Naive thymus-derived CD8-positive, alpha-beta T cell (primary cell): ENCODE results near the gene GCC1. TPM values are rescaled to one million over a fixed set of nuclear protein-coding genes. Genes with fewer than 3 reads are reported as not detected.
"Not testable (repeated sequence)": the region's sequence is repeated elsewhere in the genome, so short reads cannot be mapped to it uniquely, and the experiment has no call there.

Source experiments
- ATAC-seq, 2 donors: fragments of 150-1000 bp; cut with Tn5 transposase in 1 of 2; sonication (Bioruptor Pico), chemical (Tn5 transposase) in 1 of 2; 1 replicate in 1 of 2; 2 replicates in 1 of 2; pipeline ENCODE4 v1.10.0; 2021; ENCODE audit warnings: mild to moderate bottlenecking in 2 of 2, moderate library complexity in 2 of 2
- POLR2A ChIA-PET: fragments of 350-600 bp; sonication (Branson Sonifier 250); formaldehyde crosslinking; loops from one replicate; lab custom pipeline; 2021; ENCODE audit warnings: antibody characterized with exemption; lab: Charles Lee
- DNase-seq, 10 donors: peaks; one replicate each; pipeline versions ENCODE4 v3.0.0 to v3.0.0-alpha.2; 2020 to 2022
- H3K27ac Mint-ChIP-seq, 10 donors: one replicate each; pipeline ENCODE4 v1.8.0; 2020 to 2022; ENCODE audit warnings: mild to moderate bottlenecking in 10 of 10, mixed read lengths in 10 of 10, moderate library complexity in 4 of 10, inconsistent platforms in 1 of 10
- H3K27me3 Mint-ChIP-seq, 5 donors: one replicate each; pipeline ENCODE4 v1.8.0; 2021 to 2022; ENCODE audit warnings: mixed read lengths in 5 of 5
- H3K36me3 Mint-ChIP-seq, 3 donors: one replicate each; pipeline ENCODE4 v1.8.0; 2020 to 2022; ENCODE audit warnings: mixed read lengths in 3 of 3, mild to moderate bottlenecking in 2 of 3, inconsistent platforms in 1 of 3
- H3K4me1 Mint-ChIP-seq, 4 donors: one replicate each; pipeline ENCODE4 v1.8.0; 2021 to 2022; ENCODE audit warnings: mixed read lengths in 4 of 4
- H3K4me3 Mint-ChIP-seq, 10 donors: one replicate each; pipeline ENCODE4 v1.8.0; 2020 to 2022; ENCODE audit warnings: mild to moderate bottlenecking in 10 of 10, mixed read lengths in 10 of 10, moderate library complexity in 6 of 10, inconsistent platforms in 1 of 10
- H3K9me3 Mint-ChIP-seq, 9 donors: one replicate each; pipeline ENCODE4 v1.8.0; 2020 to 2022; ENCODE audit warnings: mixed read lengths in 9 of 9, mild to moderate bottlenecking in 3 of 9, inconsistent platforms in 1 of 9, moderate library complexity in 1 of 9
- polyA plus RNA-seq, 3 donors: library from polyadenylated mRNA; unstranded; fragments of 300-500 nt; fragmentation: Illumina TruSeq; gene quantifications; one replicate each; pipeline ENCODE4 v1.2.3, GENCODE V29; 2021
- total RNA-seq, 8 experiments: library from RNA in 2 of 8; stranded (reverse) in 2 of 8; gene quantifications; one replicate each; pipeline ENCODE4 v1.2.3 and lab custom pipeline; 2021 to 2026

GCC1 gene
- total and polyA plus RNA-seq, 5 experiments from 2014 or later, result 7.9 to 23.5 (median 14.5) TPM

- POLR2A ChIA-PET, result interaction anchor here (0.9 to 1.7 kb wide), 2 partner anchors 64 to 195 kb away, joined by 3 to 6 read pairs; partner anchors contain the start of genes SND1 and ZNF800
- Mint-ChIP-seq H3K4me1 (peaks cover 28 to 66% (median 64%) of the 10 kb centered on the region in 4 donors), H3K36me3 (peaks cover 0 to 36% (median 11%) of the 10 kb centered on the region in 3 donors), H3K27me3 (no peaks in the 10 kb centered on the region), H3K9me3 (no peaks in the 10 kb centered on the region), H3K4me3 (peak overlapping the region; percentile 70 to 95 (median 92)), H3K27ac (peak overlapping the region in 8 of 10 donors; percentile 34 to 97 (median 72))
- ATAC-seq, result no peak
- no peak for DNase-seq
Measured at GRCh38 chr7:127587663-127588018, 2.2 kb upstream of the GCC1 start.

DNA sequence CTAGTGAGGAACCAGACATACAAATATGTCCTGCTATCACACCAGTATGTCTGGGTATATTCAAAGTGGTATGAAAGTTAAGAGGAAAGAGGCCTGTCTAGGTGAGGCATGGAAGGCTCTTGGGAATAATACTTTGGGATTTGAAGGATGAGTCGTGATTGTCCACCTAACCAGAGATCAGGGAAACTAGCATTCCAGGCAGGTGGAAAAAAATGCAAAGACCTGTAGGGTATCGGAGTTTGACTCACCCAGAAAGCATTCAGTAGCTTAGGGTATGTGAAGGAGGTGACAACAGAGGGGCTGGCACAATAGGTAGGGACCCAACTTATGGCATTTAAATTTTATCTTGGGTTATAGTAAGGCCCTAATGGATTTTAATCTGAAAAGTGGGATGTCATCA is 950 bp upstream of the GCC1 start:
- POLR2A ChIA-PET, result interaction anchor here (0.8 to 2.2 kb wide), 3 partner anchors 65 to 334 kb away, joined by 3 to 10 read pairs (median 9); partner anchors contain the start of genes GRM8 and ZNF800
- Mint-ChIP-seq H3K36me3 (peaks cover 0 to 38% (median 19%) of the 10 kb centered on the region in 3 donors), H3K27ac (peak overlapping the region in 9 of 10 donors; percentile 38 to 97 (median 85)), H3K9me3 (no peaks in the 10 kb centered on the region), H3K27me3 (no peaks in the 10 kb centered on the region), H3K4me3 (peak overlapping the region in 9 of 10 donors; percentile 72 to 95 (median 92)), H3K4me1 (peaks cover 33 to 76% (median 73%) of the 10 kb centered on the region in 4 donors)
- DNase-seq (no peak), ATAC-seq (no peak)

DNA sequence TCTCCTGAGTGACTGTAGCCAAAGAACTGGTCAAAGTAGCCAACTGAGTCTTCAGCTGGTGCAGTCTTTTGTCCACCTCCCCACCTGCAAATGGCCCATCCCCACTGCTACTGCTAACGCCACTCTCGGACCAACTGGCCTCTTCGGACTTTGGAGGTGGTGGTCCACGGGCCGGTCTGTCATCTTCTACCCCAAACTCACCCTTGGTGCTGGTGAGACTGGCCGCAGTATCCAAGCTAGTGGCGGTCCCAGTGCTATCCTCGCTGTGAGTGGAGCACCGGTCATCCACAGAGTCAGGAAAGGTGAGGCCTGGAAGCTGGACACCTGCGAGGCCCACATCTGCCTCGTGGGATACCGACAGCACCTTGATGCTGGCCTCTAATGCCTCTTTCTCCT is 750 bp downstream of the GCC1 start:
- Mint-ChIP-seq H3K27me3 (no peaks in the 10 kb centered on the region), H3K27ac (peak overlapping the region; percentile 81 to 97 (median 96)), H3K4me3 (peak overlapping the region; percentile 91 to 95 (median 92)), H3K36me3 (peaks cover 0 to 37% (median 25%) of the 10 kb centered on the region in 3 donors), H3K9me3 (no peaks in the 10 kb centered on the region), H3K4me1 (peaks cover 36 to 82% (median 81%) of the 10 kb centered on the region in 4 donors)
- no peak for DNase-seq
- POLR2A ChIA-PET, result interaction anchor here (1.8 to 2.2 kb wide), 2 partner anchors 67 to 192 kb away, joined by 9 to 10 read pairs; partner anchors contain the start of gene ZNF800
- no peak for ATAC-seq

DNA sequence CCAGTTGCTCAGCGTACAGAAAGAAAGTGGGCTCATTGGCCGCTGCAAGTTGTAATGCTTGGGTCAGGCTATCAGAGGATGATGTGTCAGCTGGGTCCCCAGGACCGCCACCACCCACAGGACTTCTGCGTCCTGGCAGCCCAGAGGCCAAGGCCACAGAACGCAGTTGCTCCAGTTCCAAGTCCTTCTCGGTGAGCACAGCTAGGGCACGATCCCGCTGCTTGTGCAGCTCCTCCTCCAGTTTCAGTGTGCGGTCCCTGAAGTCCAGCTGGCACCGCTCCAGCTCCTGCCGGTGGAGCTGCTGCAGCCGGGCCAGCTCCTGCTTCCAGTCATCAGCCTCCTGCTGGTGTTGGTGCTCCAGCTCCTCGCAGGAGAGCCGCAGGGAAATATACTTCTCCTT is 3.0 kb downstream of the GCC1 start:
- POLR2A ChIA-PET, result no interaction called here
- Mint-ChIP-seq H3K4me1 (peaks cover 32 to 77% (median 73%) of the 10 kb centered on the region in 4 donors), H3K27ac (no peak overlapping the region)

GRCh38 chr7:127581716-127582115 is 3.7 kb downstream of the GCC1 start:
- Mint-ChIP-seq H3K27me3 (no peaks in the 10 kb centered on the region), H3K27ac (peak overlapping the region in 1 of 10 donors; percentile 63), H3K9me3 (no peaks in the 10 kb centered on the region), H3K4me3 (peak overlapping the region in 6 of 10 donors; percentile 12 to 92 (median 37)), H3K36me3 (peaks cover 0 to 55% (median 36%) of the 10 kb centered on the region in 3 donors), H3K4me1 (peaks cover 32 to 73% (median 68%) of the 10 kb centered on the region in 4 donors)
- DNase-seq (no peak), ATAC-seq (no peak)
- POLR2A ChIA-PET, result no interaction called here

More for the DNA sequence above, 3.0 kb downstream of the GCC1 start:
- ATAC-seq (no peak), DNase-seq (no peak)
- H3K4me3 Mint-ChIP-seq, result peak overlapping the region in 5 of 10 donors; percentile 14 to 92 (median 38)
- H3K9me3 Mint-ChIP-seq, result no peaks in the 10 kb centered on the region
- no peaks in the 10 kb centered on the region for H3K27me3 Mint-ChIP-seq
- H3K36me3 Mint-ChIP-seq, result peaks cover 0 to 55% (median 32%) of the 10 kb centered on the region in 3 donors

DNA sequence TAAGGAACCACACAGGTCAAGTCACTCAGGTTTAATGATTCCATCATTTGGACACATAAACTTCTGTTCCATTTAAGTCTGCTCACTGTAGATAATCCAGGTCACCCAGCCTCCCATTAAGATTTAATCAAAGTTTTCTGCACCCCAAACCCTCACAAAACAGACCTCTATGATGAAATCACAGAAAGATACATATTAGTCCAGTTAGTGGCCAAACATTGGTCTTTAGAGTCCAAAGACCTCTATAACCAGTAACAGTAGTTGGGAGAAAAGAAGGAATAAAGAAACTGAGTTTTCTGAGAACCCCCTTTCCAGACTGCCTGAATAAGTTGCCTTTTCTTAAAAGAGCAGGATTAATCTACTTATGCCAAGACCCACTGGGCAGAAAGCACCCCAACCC is 4.8 kb downstream of the GCC1 start:
- POLR2A ChIA-PET, result no interaction called here
- no peaks in the 10 kb centered on the region for H3K9me3 Mint-ChIP-seq

DNA sequence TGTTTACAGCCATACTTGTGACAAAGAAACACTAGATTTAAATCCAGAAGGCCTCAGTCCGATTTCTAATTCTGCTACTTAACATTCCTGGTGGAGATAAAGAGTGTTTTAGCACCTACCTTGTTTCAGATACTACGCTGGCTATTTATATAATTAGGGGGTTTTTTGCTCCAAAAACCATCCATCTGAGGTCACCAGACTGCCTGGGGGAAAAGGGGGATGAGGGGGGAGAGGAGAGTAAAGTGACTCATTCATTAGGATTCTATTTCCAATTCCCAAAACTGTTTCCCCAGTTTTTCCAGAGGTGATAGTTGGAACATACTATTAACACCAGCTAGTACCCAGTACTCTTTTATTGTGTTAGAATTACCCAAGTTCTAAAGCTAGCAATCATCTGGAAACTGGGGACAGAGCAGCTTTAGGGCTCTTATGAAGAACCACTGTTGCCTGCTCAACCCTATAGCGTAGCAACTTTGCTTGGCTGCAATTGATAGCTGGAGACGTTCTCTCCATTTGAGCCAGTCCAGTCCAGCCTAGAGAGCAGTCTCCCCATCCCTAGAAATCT is 6.6 kb downstream of the GCC1 start:
- Mint-ChIP-seq H3K4me3 (no peak overlapping the region), H3K4me1 (peaks cover 29 to 46% (median 44%) of the 10 kb centered on the region in 4 donors), H3K27ac (no peak overlapping the region), H3K36me3 (peaks cover 0 to 57% (median 38%) of the 10 kb centered on the region in 3 donors), H3K9me3 (no peaks in the 10 kb centered on the region), H3K27me3 (no peaks in the 10 kb centered on the region)
- no peak for DNase-seq
- POLR2A ChIA-PET, result no interaction called here
- ATAC-seq, result no peak

More for the DNA sequence above, 4.8 kb downstream of the GCC1 start:
- Mint-ChIP-seq H3K27me3 (no peaks in the 10 kb centered on the region), H3K36me3 (peaks cover 0 to 57% (median 38%) of the 10 kb centered on the region in 3 donors), H3K4me3 (peak overlapping the region in 1 of 10 donors; percentile 29), H3K4me1 (peaks cover 32 to 62% (median 58%) of the 10 kb centered on the region in 4 donors), H3K27ac (peak overlapping the region in 2 of 10 donors; percentile 21)
- ATAC-seq, result no peak
- no peak for DNase-seq

DNA sequence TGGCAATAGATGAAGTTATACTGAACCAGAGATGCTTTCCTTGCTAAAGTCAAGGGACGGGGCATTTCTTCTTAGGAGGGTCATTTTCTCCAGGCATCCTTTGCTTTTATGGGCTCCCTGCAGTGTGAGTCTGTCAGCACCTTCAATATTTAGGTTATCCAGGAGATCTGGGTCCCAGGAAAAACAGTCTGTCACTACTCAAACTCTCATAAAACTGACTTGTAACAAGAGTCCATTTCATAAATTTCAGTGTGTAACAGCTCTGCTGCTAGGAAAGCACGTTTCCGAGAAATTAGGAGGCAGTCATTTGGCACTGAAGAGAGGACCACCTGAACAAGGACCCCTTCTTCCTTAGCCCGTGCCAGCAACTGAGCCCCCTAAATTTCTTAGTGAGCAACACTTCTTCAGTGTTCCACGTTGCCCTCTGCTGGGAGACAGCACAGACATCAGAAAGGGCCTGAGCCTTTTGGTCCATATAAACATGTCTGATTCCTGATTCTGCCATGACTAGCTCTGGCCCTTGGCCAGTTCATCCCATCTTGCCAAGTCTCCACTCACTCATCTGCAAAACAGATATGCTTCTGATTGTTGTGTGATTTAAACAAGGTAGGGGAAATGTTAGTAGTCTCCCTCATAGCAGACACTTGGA is 7.2 kb downstream of the GCC1 start:
- peak overlapping the region in 1 of 10 donors; percentile 4 for H3K27ac Mint-ChIP-seq

GRCh38 chr7:127571741-127572505 is 13.5 kb downstream of the GCC1 start:
- H3K4me3 Mint-ChIP-seq, result no peak overlapping the region
- H3K9me3 Mint-ChIP-seq, result peaks cover 0 to 5% (median 0%) of the 10 kb centered on the region in 9 donors
- H3K36me3 Mint-ChIP-seq, result peaks cover 7 to 10% (median 9%) of the 10 kb centered on the region in 3 donors
- POLR2A ChIA-PET, result no interaction called here
- peaks cover 0 to 8% (median 0%) of the 10 kb centered on the region in 4 donors for H3K4me1 Mint-ChIP-seq
- ATAC-seq (no peak), DNase-seq (no peak)
- H3K27ac Mint-ChIP-seq, result no peak overlapping the region
- no peaks in the 10 kb centered on the region for H3K27me3 Mint-ChIP-seq

More for the DNA sequence above, 7.2 kb downstream of the GCC1 start:
- POLR2A ChIA-PET, result no interaction called here
- Mint-ChIP-seq H3K36me3 (peaks cover 0 to 52% (median 33%) of the 10 kb centered on the region in 3 donors), H3K4me1 (peaks cover 24 to 40% (median 37%) of the 10 kb centered on the region in 4 donors), H3K4me3 (no peak overlapping the region), H3K27me3 (no peaks in the 10 kb centered on the region), H3K9me3 (no peaks in the 10 kb centered on the region)
- DNase-seq (no peak), ATAC-seq (no peak)

- H3K27ac Mint-ChIP-seq, POLR2A ChIA-PET, ATAC-seq, DNase-seq, H3K27me3 Mint-ChIP-seq, H3K4me3 Mint-ChIP-seq: not testable (repeated sequence)
- Mint-ChIP-seq H3K36me3 (peaks cover 15 to 33% (median 18%) of the 10 kb centered on the region in 3 donors), H3K9me3 (peaks cover 0 to 13% (median 5%) of the 10 kb centered on the region in 9 donors), H3K4me1 (peaks cover 0 to 11% (median 0%) of the 10 kb centered on the region in 4 donors)
Measured at GRCh38 chr7:127568034-127568433, 17.4 kb downstream of the GCC1 start.

- DNase-seq (no peak), ATAC-seq (no peak)
- POLR2A ChIA-PET, result no interaction called here
- peaks cover 0 to 4% (median 0%) of the 10 kb centered on the region in 5 donors for H3K27me3 Mint-ChIP-seq
- peaks cover 0 to 10% (median 0%) of the 10 kb centered on the region in 4 donors for H3K4me1 Mint-ChIP-seq
- peaks cover 10 to 38% (median 15%) of the 10 kb centered on the region in 3 donors for H3K36me3 Mint-ChIP-seq
- no peak overlapping the region for H3K4me3 Mint-ChIP-seq
- H3K27ac Mint-ChIP-seq, result no peak overlapping the region
- peaks cover 0 to 14% (median 6%) of the 10 kb centered on the region in 9 donors for H3K9me3 Mint-ChIP-seq
Measured at GRCh38 chr7:127566242-127566641, 19.2 kb downstream of the GCC1 start.

DNA sequence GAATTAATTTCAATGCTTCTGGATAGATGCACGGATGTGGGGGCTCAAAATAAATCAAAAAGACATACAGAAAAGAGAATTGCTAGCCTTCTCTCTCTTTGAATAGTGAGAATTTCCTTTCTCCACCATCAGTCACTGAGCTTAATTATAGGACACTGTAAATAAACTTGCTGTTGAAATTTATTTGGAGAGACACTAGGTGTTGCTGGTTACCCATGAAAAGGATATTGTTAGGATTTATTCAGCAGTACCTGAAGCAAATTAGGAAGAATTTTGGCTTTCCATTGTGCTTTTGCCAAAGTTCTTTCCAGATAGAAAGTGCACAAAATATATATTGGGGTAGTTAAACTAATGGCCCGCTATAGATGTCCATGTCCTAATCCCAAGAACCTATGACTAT is 27.6 kb downstream of the GCC1 start:
- peaks cover 0 to 2% (median 0%) of the 10 kb centered on the region in 4 donors for H3K4me1 Mint-ChIP-seq
- H3K36me3 Mint-ChIP-seq, result peaks cover 0 to 5% (median 3%) of the 10 kb centered on the region in 3 donors
- H3K27ac Mint-ChIP-seq, result no peak overlapping the region
- DNase-seq (no peak), ATAC-seq (no peak)
- POLR2A ChIA-PET, result no interaction called here
- H3K9me3 Mint-ChIP-seq, result peaks cover 0 to 7% (median under 1%) of the 10 kb centered on the region in 9 donors
- peaks cover 0 to 6% (median 2%) of the 10 kb centered on the region in 5 donors for H3K27me3 Mint-ChIP-seq
- H3K4me3 Mint-ChIP-seq, result no peak overlapping the region
